GM12864 (cell line): ENCODE data around the gene GIPC3.

Experiments used
- DNase-seq: peaks from one replicate; pipeline ENCODE4 v3.0.0-alpha.2; 2011; ENCODE audit warnings: low read depth
- H3K4me3 ChIP-seq: 2 replicates; pipeline ENCODE4 v1.5.1; 2011; ENCODE audit warnings: mild to moderate bottlenecking, low read depth, low read length, control low read depth
- CTCF ChIP-seq: IDR thresholded peaks from 2 replicates; pipeline ENCODE4 v1.5.1; 2011; ENCODE audit warnings: low read depth, mild to moderate bottlenecking, moderate library complexity, low read length, control low read depth, inconsistent platforms; ENCODE audit errors: missing control alignments

Gene GIPC3

GRCh38 chr19:3637621-3638020, 52.3 kb downstream of the GIPC3 start:
- H3K4me3 ChIP-seq = no peak overlapping the region
- TF ChIP-seq CTCF = no peak
- DNase-seq = no peak

GRCh38 chr19:3638208-3639193, 53.2 kb downstream of the GIPC3 start:
- DNase-seq = no peak
- no peak for TF ChIP-seq CTCF
- no peak overlapping the region for H3K4me3 ChIP-seq

GRCh38 chr19:3639479-3639878, 54.2 kb downstream of the GIPC3 start:
- no peak for DNase-seq
- H3K4me3 ChIP-seq = no peak overlapping the region
- TF ChIP-seq CTCF = no peak

- no peak for DNase-seq
- H3K4me3 ChIP-seq = no peak overlapping the region
- TF ChIP-seq CTCF = no peak
These were observed 56.4 kb downstream of the GIPC3 start for GRCh38 chr19:3641515-3642269.

- TF ChIP-seq CTCF = no peak
- DNase-seq = no peak
- no peak overlapping the region for H3K4me3 ChIP-seq
These were observed 57.0 kb downstream of the GIPC3 start for GRCh38 chr19:3642296-3642695.
